Parathyroid adenoma (tissue), 2 donors: ENCODE results near the gene FGA.

ENCODE experiments used
- H2AFZ ChIP-seq: fragments of 300-600 bp; sonication (generic); one replicate; pipeline ENCODE4 v1.7.0; 2017; ENCODE audit warnings: antibody characterized with exemption, mild to moderate bottlenecking
- H3K27ac ChIP-seq: fragments of 300-600 bp; sonication (generic); one replicate; pipeline ENCODE4 v1.7.0; 2017
- H3K27me3 ChIP-seq: fragments of 300-600 bp; sonication (generic); one replicate; pipeline ENCODE4 v1.7.0; 2017; ENCODE audit warnings: low read length; ENCODE audit not compliant: control insufficient read depth, insufficient read depth
- H3K36me3 ChIP-seq: fragments of 300-600 bp; sonication (generic); one replicate; pipeline ENCODE4 v1.7.0; 2017; ENCODE audit warnings: low read length; ENCODE audit not compliant: control insufficient read depth, insufficient read depth
- H3K4me1 ChIP-seq: fragments of 300-600 bp; sonication (generic); one replicate; pipeline ENCODE4 v1.7.0; 2017; ENCODE audit warnings: control low read depth
- H3K4me2 ChIP-seq: fragments of 300-600 bp; sonication (generic); one replicate; pipeline ENCODE4 v1.7.0; 2017; ENCODE audit warnings: low read length
- H3K4me3 ChIP-seq: fragments of 300-600 bp; sonication (generic); one replicate; pipeline ENCODE4 v1.7.0; 2017; ENCODE audit warnings: low read depth, low read length
- H3K79me2 ChIP-seq: fragments of 300-600 bp; sonication (generic); one replicate; pipeline ENCODE4 v1.7.0; 2017; ENCODE audit warnings: control low read depth
- H3K9ac ChIP-seq: fragments of 300-600 bp; sonication (generic); one replicate; pipeline ENCODE4 v1.7.0; 2017; ENCODE audit warnings: mild to moderate bottlenecking
- H3K9me3 ChIP-seq: fragments of 300-600 bp; sonication (generic); one replicate; pipeline ENCODE4 v1.7.0; 2017; ENCODE audit warnings: low read length; ENCODE audit not compliant: control insufficient read depth
- CTCF ChIP-seq: fragments of 300-600 bp; sonication (generic); IDR thresholded peaks from one replicate; pipeline ENCODE4 v1.7.0; 2017; ENCODE audit warnings: antibody characterized with exemption, mild to moderate bottlenecking
- donor health status: primary hyperparathyroidism.

FGA gene

GRCh38 chr4:154620111-154620510, 29.6 kb upstream of the FGA start:
- H3K4me3 ChIP-seq: no peak overlapping the region
- H3K27me3 ChIP-seq: no peaks in the 10 kb centered on the region
- no peaks in the 10 kb centered on the region for H3K79me2 ChIP-seq
- no peaks in the 10 kb centered on the region for H3K9me3 ChIP-seq
- H3K27ac ChIP-seq: no peak overlapping the region
- H3K4me1 ChIP-seq: no peaks in the 10 kb centered on the region
- H3K9ac ChIP-seq: no peak overlapping the region
- no peak for TF ChIP-seq CTCF
- H3K4me2 ChIP-seq: no peak overlapping the region
- no peak overlapping the region for H2AFZ ChIP-seq
- H3K36me3 ChIP-seq: no peaks in the 10 kb centered on the region

GRCh38 chr4:154618708-154619315, 28.3 kb upstream of the FGA start:
- H3K9me3 ChIP-seq: no peaks in the 10 kb centered on the region
- H3K27ac ChIP-seq: no peak overlapping the region
- peak; percentile 47 for TF ChIP-seq CTCF
- H3K4me3 ChIP-seq: no peak overlapping the region
- H3K4me1 ChIP-seq: no peaks in the 10 kb centered on the region
- no peaks in the 10 kb centered on the region for H3K79me2 ChIP-seq
- no peaks in the 10 kb centered on the region for H3K27me3 ChIP-seq
- no peaks in the 10 kb centered on the region for H3K36me3 ChIP-seq
- H3K9ac ChIP-seq: no peak overlapping the region
- no peak overlapping the region for H3K4me2 ChIP-seq
- no peak overlapping the region for H2AFZ ChIP-seq

GRCh38 chr4:154617820-154618317, 27.3 kb upstream of the FGA start:
- H3K27ac ChIP-seq: no peak overlapping the region
- no peaks in the 10 kb centered on the region for H3K9me3 ChIP-seq
- no peak overlapping the region for H2AFZ ChIP-seq
- H3K4me2 ChIP-seq: no peak overlapping the region
- no peaks in the 10 kb centered on the region for H3K36me3 ChIP-seq
- no peak for TF ChIP-seq CTCF
- H3K9ac ChIP-seq: no peak overlapping the region
- H3K4me1 ChIP-seq: no peaks in the 10 kb centered on the region
- no peaks in the 10 kb centered on the region for H3K79me2 ChIP-seq
- no peaks in the 10 kb centered on the region for H3K27me3 ChIP-seq
- no peak overlapping the region for H3K4me3 ChIP-seq

- Histone ChIP-seq H3K4me3 (no peak overlapping the region), H3K9me3 (no peaks in the 10 kb centered on the region), H3K4me1 (no peaks in the 10 kb centered on the region), H3K27me3 (no peaks in the 10 kb centered on the region), H3K79me2 (no peaks in the 10 kb centered on the region), H2AFZ (no peak overlapping the region), H3K36me3 (no peaks in the 10 kb centered on the region), H3K27ac (no peak overlapping the region), H3K9ac (no peak overlapping the region), H3K4me2 (no peak overlapping the region)
- no peak for TF ChIP-seq CTCF
These were observed 26.2 kb upstream of the FGA start for GRCh38 chr4:154616731-154617130.

- no peak for TF ChIP-seq CTCF
- Histone ChIP-seq H3K4me1 (no peaks in the 10 kb centered on the region), H3K4me3 (no peak overlapping the region)
These were observed 25.7 kb upstream of the FGA start for GRCh38 chr4:154616287-154616686.

More at GRCh38 chr4:154616287-154616686, 25.7 kb upstream of the FGA start:
- no peaks in the 10 kb centered on the region for H3K36me3 ChIP-seq
- no peaks in the 10 kb centered on the region for H3K79me2 ChIP-seq
- no peak overlapping the region for H3K4me2 ChIP-seq
- H3K27ac ChIP-seq: no peak overlapping the region
- H3K9me3 ChIP-seq: no peaks in the 10 kb centered on the region
- H3K9ac ChIP-seq: no peak overlapping the region
- H2AFZ ChIP-seq: no peak overlapping the region
- no peaks in the 10 kb centered on the region for H3K27me3 ChIP-seq
